ENCODE results near the gene TEFM.

DNA sequence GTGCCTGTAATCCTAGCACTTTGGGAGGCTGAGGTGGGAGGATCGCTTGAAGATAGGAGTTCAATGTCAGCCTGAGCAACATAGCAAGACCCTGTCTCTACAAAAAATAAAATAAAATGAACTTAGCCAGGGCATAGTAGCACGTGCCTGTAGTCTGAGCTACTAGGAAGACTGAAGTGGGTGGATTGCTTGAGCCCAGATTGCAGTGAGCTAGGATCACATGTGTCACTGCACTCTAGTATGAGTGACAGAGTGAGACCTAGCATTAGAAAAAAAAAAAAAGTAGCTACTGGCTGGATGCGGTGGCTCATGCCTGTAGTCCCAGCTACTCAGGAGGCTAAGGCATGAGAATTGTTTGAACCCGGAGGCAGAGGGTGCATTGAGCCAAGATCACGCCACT lies 21.7 kb upstream of the TEFM start:
- TF ChIP-seq YY1 (IDR thresholded peaks at IDR 0.05; ENCODE audit: insufficient read depth, insufficient read length), result no peak
- no peak for TF ChIP-seq ZNF274 (IDR thresholded peaks at IDR 0.05; ENCODE audit: low read depth, low read length)
- TF ChIP-seq SUZ12 (IDR thresholded peaks at IDR 0.05; ENCODE audit: extremely low read depth, insufficient read depth, insufficient read length), result no peak

Data from NT2/D1 (cell line).